Keratinocyte (primary cell): ENCODE measurements around the gene IL1RAPL1.

Source experiments
- EZH2 ChIP-seq: IDR thresholded peaks from one replicate; pipeline ENCODE4 v1.6.1; 2012; ENCODE audit warnings: inconsistent platforms, mild to moderate bottlenecking, low read length, moderate library complexity
- TF ChIP-seq, protein P1 (sequence below), 3 experiments: IDR thresholded peaks in 1 of 3; conservative IDR thresholded peaks in 1 of 3; optimal IDR thresholded peaks in 1 of 3; 2 replicates in 2 of 3; 3 replicates in 1 of 3; pipeline versions ENCODE3 to v1.5.1; 2011; ENCODE audit warnings: low read length in 3 of 3, mild to moderate bottlenecking in 3 of 3, moderate library complexity in 2 of 3, control low read depth in 1 of 3, inconsistent platforms in 1 of 3; ENCODE audit not compliant: insufficient read depth in 2 of 3; ENCODE audit errors: extremely low read depth in 1 of 3

DNA sequence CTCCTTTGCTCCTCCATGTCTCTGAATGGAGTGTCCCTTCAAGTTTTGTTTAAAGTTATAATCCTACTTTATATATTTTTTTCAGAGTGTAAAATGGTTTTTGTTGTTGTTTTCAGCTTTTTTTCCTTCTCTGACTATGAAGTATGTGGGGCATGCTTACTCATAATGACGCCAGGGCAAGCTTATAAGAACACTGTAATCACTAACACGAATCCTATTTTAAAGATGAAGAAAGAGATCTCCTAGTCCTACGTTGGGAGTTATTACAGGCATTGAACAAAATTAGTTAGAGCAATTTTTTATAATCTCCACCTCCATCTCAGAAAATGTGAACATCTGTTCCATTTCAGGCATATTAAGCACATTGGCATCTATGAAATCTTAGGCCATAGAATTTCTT lies 1360.0 kb downstream of the IL1RAPL1 start:
- TF ChIP-seq, protein P1, sequence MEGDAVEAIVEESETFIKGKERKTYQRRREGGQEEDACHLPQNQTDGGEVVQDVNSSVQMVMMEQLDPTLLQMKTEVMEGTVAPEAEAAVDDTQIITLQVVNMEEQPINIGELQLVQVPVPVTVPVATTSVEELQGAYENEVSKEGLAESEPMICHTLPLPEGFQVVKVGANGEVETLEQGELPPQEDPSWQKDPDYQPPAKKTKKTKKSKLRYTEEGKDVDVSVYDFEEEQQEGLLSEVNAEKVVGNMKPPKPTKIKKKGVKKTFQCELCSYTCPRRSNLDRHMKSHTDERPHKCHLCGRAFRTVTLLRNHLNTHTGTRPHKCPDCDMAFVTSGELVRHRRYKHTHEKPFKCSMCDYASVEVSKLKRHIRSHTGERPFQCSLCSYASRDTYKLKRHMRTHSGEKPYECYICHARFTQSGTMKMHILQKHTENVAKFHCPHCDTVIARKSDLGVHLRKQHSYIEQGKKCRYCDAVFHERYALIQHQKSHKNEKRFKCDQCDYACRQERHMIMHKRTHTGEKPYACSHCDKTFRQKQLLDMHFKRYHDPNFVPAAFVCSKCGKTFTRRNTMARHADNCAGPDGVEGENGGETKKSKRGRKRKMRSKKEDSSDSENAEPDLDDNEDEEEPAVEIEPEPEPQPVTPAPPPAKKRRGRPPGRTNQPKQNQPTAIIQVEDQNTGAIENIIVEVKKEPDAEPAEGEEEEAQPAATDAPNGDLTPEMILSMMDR (optimal IDR thresholded peaks at IDR 0.05 in 1 of 3, IDR thresholded peaks at IDR 0.05 in 1 of 3, conservative IDR thresholded peaks at IDR 0.05 in 1 of 3; ENCODE audit: extremely low read depth in 1 of 3, insufficient read depth in 2 of 3, low read length in 3 of 3) = no peak
- TF ChIP-seq EZH2 = no peak
